A673 (cell line): Measurements from ENCODE around the gene RCBTB2.

Source experiments
- CTCF ChIP-seq: fragments of 300-800, 200-600 bp; sonication (generic); conservative IDR thresholded peaks from 2 replicates; pipeline ENCODE4 v1.5.1; 2017; ENCODE audit warnings: low read depth, mild to moderate bottlenecking, antibody characterized with exemption, low read length, moderate library complexity, mixed read lengths
- EZH2 ChIP-seq: fragments of 200-600 bp; sonication (generic); IDR thresholded peaks from 2 replicates; pipeline ENCODE4 v1.6.1; 2017; ENCODE audit warnings: borderline replicate concordance, low read depth, mild to moderate bottlenecking, mixed read lengths, antibody characterized with exemption, low read length; ENCODE audit not compliant: poor library complexity, severe bottlenecking

- TF ChIP-seq CTCF (no peak), EZH2 (no peak)
Observed at GRCh38 chr13:48549658-48550057, 16.8 kb upstream of the RCBTB2 start.
